GM23338 (cell line): ENCODE measurements around the gene SAFB2. TPM values are rescaled to one million over a fixed set of nuclear protein-coding genes. Genes with fewer than 3 reads are reported as not detected.

Experiments used
- ATAC-seq: fragments of 200-7000 bp; cut with Tn5 transposase; 3 replicates; pipeline ENCODE4 v1.9.1; 2020
- DNase-seq: peaks from one replicate; pipeline ENCODE4 v3.0.0-alpha.2; 2015; ENCODE audit warnings: low spot score
- H2AFZ ChIP-seq: fragments of 200-600 bp; sonication (generic); 2 replicates; pipeline ENCODE4 v1.8.0; 2016; ENCODE audit warnings: antibody characterized with exemption, mild to moderate bottlenecking, moderate library complexity
- H3F3A ChIP-seq: fragments of 200-600 bp; sonication (generic); replicated peaks from 2 replicates; pipeline ENCODE4 v1.8.0; 2017; ENCODE audit warnings: antibody characterized with exemption, mixed run types, low read depth
- H3K27ac ChIP-seq: fragments of 200-600 bp; sonication (generic); 2 replicates; pipeline ENCODE4 v1.6.1; 2016; ENCODE audit warnings: low read depth
- H3K27me3 ChIP-seq: fragments of 200-600 bp; sonication (generic); 2 replicates; pipeline ENCODE4 v1.8.0; 2016; ENCODE audit warnings: mild to moderate bottlenecking, mixed run types, moderate library complexity; ENCODE audit not compliant: insufficient read depth
- H3K36me3 ChIP-seq: fragments of 200-600 bp; sonication (generic); 2 replicates; pipeline ENCODE4 v1.8.0; 2016; ENCODE audit warnings: mild to moderate bottlenecking; ENCODE audit not compliant: insufficient read depth
- H3K4me1 ChIP-seq: fragments of 200-600 bp; sonication (generic); 2 replicates; pipeline ENCODE4 v1.8.0; 2016; ENCODE audit warnings: mild to moderate bottlenecking, moderate library complexity; ENCODE audit not compliant: insufficient read depth
- H3K4me2 ChIP-seq: fragments of 200-600 bp; sonication (generic); 2 replicates; pipeline ENCODE4 v1.7.1; 2017; ENCODE audit warnings: mixed run types
- H3K4me3 ChIP-seq: fragments of 200-600 bp; sonication (generic); 2 replicates; pipeline ENCODE4 v1.6.1; 2016; ENCODE audit warnings: mixed run types
- H3K79me2 ChIP-seq: fragments of 200-600 bp; sonication (generic); replicated peaks from 2 replicates; pipeline ENCODE4 v1.8.0; 2017; ENCODE audit warnings: mild to moderate bottlenecking; ENCODE audit not compliant: insufficient read depth
- H3K9me2 ChIP-seq: fragments of 200-600 bp; sonication (generic); 2 replicates; pipeline ENCODE4 v1.8.0; 2017; ENCODE audit not compliant: insufficient read depth
- H4K20me1 ChIP-seq: fragments of 200-600 bp; sonication (generic); replicated peaks from 2 replicates; pipeline ENCODE4 v1.8.0; 2017; ENCODE audit warnings: mild to moderate bottlenecking; ENCODE audit not compliant: insufficient read depth
- H3K27ac Mint-ChIP-seq: 2 replicates; pipeline ENCODE4 v1.8.0; 2020; ENCODE audit warnings: inconsistent platforms, mild to moderate bottlenecking, moderate library complexity, mixed read lengths
- H3K27me3 Mint-ChIP-seq: 3 replicates; pipeline ENCODE4 v1.8.0; 2022; ENCODE audit warnings: low read depth, mild to moderate bottlenecking, moderate library complexity, mixed read lengths, inconsistent platforms; ENCODE audit not compliant: insufficient read depth, poor library complexity
- H3K36me3 Mint-ChIP-seq: 3 replicates; pipeline ENCODE4 v1.8.0; 2021; ENCODE audit warnings: low read depth, mild to moderate bottlenecking, inconsistent platforms, moderate library complexity, mixed read lengths
- H3K4me1 Mint-ChIP-seq: 3 replicates; pipeline ENCODE4 v1.8.0; 2020; ENCODE audit warnings: mild to moderate bottlenecking, inconsistent platforms, mixed read lengths
- H3K4me3 Mint-ChIP-seq: 3 replicates; pipeline ENCODE4 v1.8.0; 2021; ENCODE audit warnings: moderate library complexity, mild to moderate bottlenecking, inconsistent platforms, mixed read lengths
- H3K9me3 Mint-ChIP-seq: 3 replicates; pipeline ENCODE4 v1.8.0; 2020; ENCODE audit warnings: moderate library complexity, mild to moderate bottlenecking, inconsistent platforms, mixed read lengths
- EZH2phosphoT487 ChIP-seq: fragments of 200-600 bp; sonication (generic); IDR thresholded peaks from one replicate; pipeline ENCODE4 v1.8.1; 2018; ENCODE audit warnings: antibody characterized with exemption; ENCODE audit not compliant: unreplicated experiment
- JUNB ChIP-seq: IDR thresholded peaks from one replicate; pipeline ENCODE4 v1.6.1; 2016; ENCODE audit warnings: antibody characterized with exemption; ENCODE audit not compliant: unreplicated experiment
- NANOG ChIP-seq: IDR thresholded peaks from 2 replicates; pipeline ENCODE4 v1.6.1; 2016; ENCODE audit warnings: antibody characterized with exemption, borderline replicate concordance
- POLR2AphosphoS5 ChIP-seq: IDR thresholded peaks from 2 replicates; pipeline ENCODE4 v1.6.1; 2016; ENCODE audit warnings: antibody characterized with exemption, low read depth
- REST ChIP-seq: IDR thresholded peaks from one replicate; pipeline ENCODE4 v1.6.1; 2018; ENCODE audit warnings: antibody characterized with exemption; ENCODE audit not compliant: unreplicated experiment
- STAT1 ChIP-seq: IDR thresholded peaks from one replicate; pipeline ENCODE4 v1.6.1; 2016; ENCODE audit warnings: antibody characterized with exemption; ENCODE audit not compliant: unreplicated experiment
- ZNF114 ChIP-seq: fragments of 250-450 bp; sonication (Bioruptor Pico); IDR thresholded peaks from 2 replicates; pipeline ENCODE4 v1.5.0; 2020; ENCODE audit warnings: mild to moderate bottlenecking, moderate library complexity
- ZNF331 ChIP-seq: fragments of 250-450 bp; sonication (Bioruptor Pico); IDR thresholded peaks from 2 replicates; pipeline ENCODE4 v1.5.0; 2020; ENCODE audit warnings: low read depth, mild to moderate bottlenecking, moderate library complexity
- polyA plus RNA-seq: library from polyadenylated mRNA; unstranded; fragments of >200 nt; fragmentation: Nextera tagmentation; extraction: Ambion mirVana; gene quantifications from 2 replicates; pipeline ENCODE4 v1.2.1, GENCODE V29; 2016
- total RNA-seq: library from RNA; depleted of rRNA; stranded (reverse); fragments of >200 nt; shearing (Covaris generic); gene quantifications from 2 replicates; pipeline ENCODE4 v1.2.3, GENCODE V29; 2014
- TF ChIP-seq, protein P1 (sequence below): fragments of 250-450 bp; sonication (Bioruptor Pico); IDR thresholded peaks from 2 replicates; pipeline ENCODE4 v1.5.0; 2020; ENCODE audit warnings: mild to moderate bottlenecking, moderate library complexity

The SAFB2 gene
- total and polyA plus RNA-seq, 2 experiments from 2014 or later: 37.7 to 102 TPM

DNA sequence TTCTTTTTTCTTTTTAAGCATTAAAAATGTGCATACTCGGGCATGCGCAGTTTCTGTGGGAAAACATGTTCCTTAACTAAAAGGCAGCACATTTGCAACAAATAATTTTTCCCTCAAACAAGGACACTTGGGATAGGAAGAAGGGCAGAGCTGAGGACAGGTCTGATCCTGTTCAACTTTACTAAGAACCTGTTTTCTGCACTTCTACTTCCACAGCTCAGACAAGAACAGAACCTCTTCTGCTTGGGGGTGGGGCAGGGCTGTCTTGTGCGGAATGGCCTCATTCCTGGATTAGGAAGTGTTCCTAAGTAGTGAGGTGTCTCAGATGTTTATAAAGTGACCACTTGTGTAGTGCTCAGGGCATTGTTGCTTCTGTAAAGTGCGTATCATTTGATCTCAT lies 18.6 kb upstream of the SAFB2 start (continued):
- TF ChIP-seq, protein P1, sequence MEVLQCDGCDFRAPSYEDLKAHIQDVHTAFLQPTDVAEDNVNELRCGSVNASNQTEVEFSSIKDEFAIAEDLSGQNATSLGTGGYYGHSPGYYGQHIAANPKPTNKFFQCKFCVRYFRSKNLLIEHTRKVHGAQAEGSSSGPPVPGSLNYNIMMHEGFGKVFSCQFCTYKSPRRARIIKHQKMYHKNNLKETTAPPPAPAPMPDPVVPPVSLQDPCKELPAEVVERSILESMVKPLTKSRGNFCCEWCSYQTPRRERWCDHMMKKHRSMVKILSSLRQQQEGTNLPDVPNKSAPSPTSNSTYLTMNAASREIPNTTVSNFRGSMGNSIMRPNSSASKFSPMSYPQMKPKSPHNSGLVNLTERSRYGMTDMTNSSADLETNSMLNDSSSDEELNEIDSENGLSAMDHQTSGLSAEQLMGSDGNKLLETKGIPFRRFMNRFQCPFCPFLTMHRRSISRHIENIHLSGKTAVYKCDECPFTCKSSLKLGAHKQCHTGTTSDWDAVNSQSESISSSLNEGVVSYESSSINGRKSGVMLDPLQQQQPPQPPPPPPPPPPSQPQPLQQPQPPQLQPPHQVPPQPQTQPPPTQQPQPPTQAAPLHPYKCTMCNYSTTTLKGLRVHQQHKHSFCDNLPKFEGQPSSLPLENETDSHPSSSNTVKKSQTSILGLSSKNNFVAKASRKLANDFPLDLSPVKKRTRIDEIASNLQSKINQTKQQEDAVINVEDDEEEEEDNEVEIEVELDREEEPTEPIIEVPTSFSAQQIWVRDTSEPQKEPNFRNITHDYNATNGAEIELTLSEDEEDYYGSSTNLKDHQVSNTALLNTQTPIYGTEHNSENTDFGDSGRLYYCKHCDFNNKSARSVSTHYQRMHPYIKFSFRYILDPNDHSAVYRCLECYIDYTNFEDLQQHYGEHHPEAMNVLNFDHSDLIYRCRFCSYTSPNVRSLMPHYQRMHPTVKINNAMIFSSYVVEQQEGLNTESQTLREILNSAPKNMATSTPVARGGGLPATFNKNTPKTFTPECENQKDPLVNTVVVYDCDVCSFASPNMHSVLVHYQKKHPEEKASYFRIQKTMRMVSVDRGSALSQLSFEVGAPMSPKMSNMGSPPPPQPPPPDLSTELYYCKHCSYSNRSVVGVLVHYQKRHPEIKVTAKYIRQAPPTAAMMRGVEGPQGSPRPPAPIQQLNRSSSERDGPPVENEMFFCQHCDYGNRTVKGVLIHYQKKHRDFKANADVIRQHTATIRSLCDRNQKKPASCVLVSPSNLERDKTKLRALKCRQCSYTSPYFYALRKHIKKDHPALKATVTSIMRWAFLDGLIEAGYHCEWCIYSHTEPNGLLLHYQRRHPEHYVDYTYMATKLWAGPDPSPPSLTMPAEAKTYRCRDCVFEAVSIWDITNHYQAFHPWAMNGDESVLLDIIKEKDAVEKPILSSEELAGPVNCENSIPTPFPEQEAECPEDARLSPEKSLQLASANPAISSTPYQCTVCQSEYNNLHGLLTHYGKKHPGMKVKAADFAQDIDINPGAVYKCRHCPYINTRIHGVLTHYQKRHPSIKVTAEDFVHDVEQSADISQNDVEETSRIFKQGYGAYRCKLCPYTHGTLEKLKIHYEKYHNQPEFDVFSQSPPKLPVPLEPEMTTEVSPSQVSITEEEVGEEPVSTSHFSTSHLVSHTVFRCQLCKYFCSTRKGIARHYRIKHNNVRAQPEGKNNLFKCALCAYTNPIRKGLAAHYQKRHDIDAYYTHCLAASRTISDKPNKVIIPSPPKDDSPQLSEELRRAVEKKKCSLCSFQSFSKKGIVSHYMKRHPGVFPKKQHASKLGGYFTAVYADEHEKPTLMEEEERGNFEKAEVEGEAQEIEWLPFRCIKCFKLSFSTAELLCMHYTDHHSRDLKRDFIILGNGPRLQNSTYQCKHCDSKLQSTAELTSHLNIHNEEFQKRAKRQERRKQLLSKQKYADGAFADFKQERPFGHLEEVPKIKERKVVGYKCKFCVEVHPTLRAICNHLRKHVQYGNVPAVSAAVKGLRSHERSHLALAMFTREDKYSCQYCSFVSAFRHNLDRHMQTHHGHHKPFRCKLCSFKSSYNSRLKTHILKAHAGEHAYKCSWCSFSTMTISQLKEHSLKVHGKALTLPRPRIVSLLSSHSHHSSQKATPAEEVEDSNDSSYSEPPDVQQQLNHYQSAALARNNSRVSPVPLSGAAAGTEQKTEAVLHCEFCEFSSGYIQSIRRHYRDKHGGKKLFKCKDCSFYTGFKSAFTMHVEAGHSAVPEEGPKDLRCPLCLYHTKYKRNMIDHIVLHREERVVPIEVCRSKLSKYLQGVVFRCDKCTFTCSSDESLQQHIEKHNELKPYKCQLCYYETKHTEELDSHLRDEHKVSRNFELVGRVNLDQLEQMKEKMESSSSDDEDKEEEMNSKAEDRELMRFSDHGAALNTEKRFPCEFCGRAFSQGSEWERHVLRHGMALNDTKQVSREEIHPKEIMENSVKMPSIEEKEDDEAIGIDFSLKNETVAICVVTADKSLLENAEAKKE (CRISPR knock-in tag): no peak
- TF ChIP-seq REST: no peak
- no peak for TF ChIP-seq EZH2phosphoT487
- no peak for TF ChIP-seq STAT1
- no peak for TF ChIP-seq JUNB
- TF ChIP-seq POLR2AphosphoS5: no peak
- no peak for TF ChIP-seq NANOG

GRCh38 chr19:5637971-5638370 lies 15.4 kb upstream of the SAFB2 start:
- Mint-ChIP-seq H3K4me1 (no peaks in the 10 kb centered on the region; the same call in 2 of the 3 replicates), H3K9me3 (no peaks in the 10 kb centered on the region), H3K36me3 (peaks cover 20% of the 10 kb centered on the region), H3K27ac (no peak overlapping the region), H3K27me3 (peaks cover 1% of the 10 kb centered on the region), H3K4me3 (no peak overlapping the region)
- Histone ChIP-seq H2AFZ (no peak overlapping the region), H3K4me1 (no peaks in the 10 kb centered on the region), H3K27me3 (no peaks in the 10 kb centered on the region), H4K20me1 (peaks cover 83% of the 10 kb centered on the region), H3K79me2 (peaks cover 100% of the 10 kb centered on the region), H3K9me2 (no peaks in the 10 kb centered on the region), H3K27ac (no peak overlapping the region), H3K4me3 (no peak overlapping the region), H3K36me3 (peaks cover 14% of the 10 kb centered on the region), H3K4me2 (no peak overlapping the region), H3F3A (0 out of 2 replicates have a peak, but pooled peaks cover 7% of the 10 kb centered on the region)
- no peak for TF ChIP-seq ZNF114 (CRISPR knock-in tag)
- TF ChIP-seq ZNF331 (CRISPR knock-in tag): no peak
- ATAC-seq (no peak), DNase-seq (no peak)
